Left ventricle myocardium inferior (tissue), 1 donor: ENCODE results near the gene PRKCE. TPM values are rescaled to one million over a fixed set of nuclear protein-coding genes. Genes with fewer than 3 reads are reported as not detected.

Experiments
- DNase-seq: peaks from one replicate; pipeline ENCODE4 v3.0.0-alpha.2; 2020
- H3K27ac ChIP-seq: fragments of 200-600 bp; replicated peaks from 2 replicates; pipeline ENCODE4 v1.8.0; 2021
- H3K27me3 ChIP-seq: fragments of 200-600 bp; 2 replicates; pipeline ENCODE4 v1.8.0; 2021; ENCODE audit warnings: low read depth
- H3K36me3 ChIP-seq: fragments of 200-600 bp; 2 replicates; pipeline ENCODE4 v1.8.0; 2021
- H3K4me1 ChIP-seq: fragments of 200-600 bp; 2 replicates; pipeline ENCODE4 v1.8.0; 2021
- H3K4me3 ChIP-seq: fragments of 200-600 bp; 2 replicates; pipeline ENCODE4 v1.8.0; 2021; ENCODE audit warnings: mild to moderate bottlenecking, moderate library complexity
- H3K9me3 ChIP-seq: fragments of 200-600 bp; replicated peaks from 2 replicates; pipeline ENCODE4 v1.8.0; 2021
- CTCF ChIP-seq: fragments of 200-600 bp; IDR thresholded peaks from 2 replicates; pipeline ENCODE4 v1.8.0; 2021; ENCODE audit warnings: antibody characterized with exemption, mild to moderate bottlenecking, borderline replicate concordance
- intact Hi-C: fragments of 100-400 bp; cut with micrococcal nuclease; formaldehyde crosslinking; loops from one replicate; pipeline ENCODE4 v1.11.0; 2022
- total RNA-seq: library from RNA; stranded (reverse); fragmentation: NEBNext Ultra II Directional; extraction: Animal tissue kit (Norgen Biotek cat#: 25700); gene quantifications from one replicate; pipeline ENCODE4 v1.2.1, GENCODE V29; 2021
- donor health status: DM: no; HTN: yes; CAD: no; lungs with severe emphysema.

The PRKCE gene
- total RNA-seq, 1 donor from 2014 or later = 14.7 TPM

GRCh38 chr2:45821558-45822271, 170.2 kb downstream of the PRKCE start:
- peak overlapping the region; percentile 76 for H3K27ac ChIP-seq
- peak; percentile 46 for DNase-seq

GRCh38 chr2:45822272-45822630, 170.8 kb downstream of the PRKCE start:
- no peak for DNase-seq
- H3K4me3 ChIP-seq = no peak overlapping the region
- H3K4me1 ChIP-seq = peaks cover 79% of the 10 kb centered on the region
- H3K27me3 ChIP-seq = no peaks in the 10 kb centered on the region
- no peaks in the 10 kb centered on the region for H3K9me3 ChIP-seq
- intact Hi-C loops = no loop called here
- no peaks in the 10 kb centered on the region for H3K36me3 ChIP-seq
- H3K27ac ChIP-seq = peak overlapping the region; percentile 76
- TF ChIP-seq CTCF = no peak

More at GRCh38 chr2:45821558-45822271, 170.2 kb downstream of the PRKCE start:
- no peaks in the 10 kb centered on the region for H3K9me3 ChIP-seq
- intact Hi-C loops = no loop called here
- no peaks in the 10 kb centered on the region for H3K27me3 ChIP-seq
- TF ChIP-seq CTCF = no peak
- peaks cover 74% of the 10 kb centered on the region for H3K4me1 ChIP-seq
- no peak overlapping the region for H3K4me3 ChIP-seq
- H3K36me3 ChIP-seq = no peaks in the 10 kb centered on the region

- Histone ChIP-seq H3K27ac (peak overlapping the region; percentile 76), H3K4me3 (no peak overlapping the region), H3K36me3 (no peaks in the 10 kb centered on the region), H3K4me1 (peaks cover 68% of the 10 kb centered on the region), H3K27me3 (no peaks in the 10 kb centered on the region), H3K9me3 (no peaks in the 10 kb centered on the region)
- DNase-seq = peak; percentile 83
- intact Hi-C loops = no loop called here
- peak; percentile 23 for TF ChIP-seq CTCF
These were observed 172.3 kb downstream of the PRKCE start for GRCh38 chr2:45823723-45824206.

GRCh38 chr2:45825001-45825651, 173.7 kb downstream of the PRKCE start:
- Histone ChIP-seq H3K36me3 (no peaks in the 10 kb centered on the region), H3K4me3 (no peak overlapping the region), H3K9me3 (peaks cover 2% of the 10 kb centered on the region), H3K27ac (no peak overlapping the region), H3K4me1 (peaks cover 61% of the 10 kb centered on the region), H3K27me3 (no peaks in the 10 kb centered on the region)
- intact Hi-C loops = no loop called here
- no peak for TF ChIP-seq CTCF
- no peak for DNase-seq

GRCh38 chr2:45826460-45826859, 175.0 kb downstream of the PRKCE start:
- Histone ChIP-seq H3K4me3 (no peak overlapping the region), H3K9me3 (peaks cover 14% of the 10 kb centered on the region), H3K4me1 (peaks cover 48% of the 10 kb centered on the region), H3K36me3 (no peaks in the 10 kb centered on the region), H3K27ac (peak overlapping the region; percentile 24), H3K27me3 (no peaks in the 10 kb centered on the region)
- DNase-seq = no peak
- TF ChIP-seq CTCF = no peak
- intact Hi-C loops = no loop called here
